CD4-positive, alpha-beta T cell treated with Interleukin-15 for 1 hour (primary cell): ENCODE results near the gene CDCA8.
"Not testable (repeated sequence)": the region's sequence is repeated elsewhere in the genome, so short reads cannot be mapped to it uniquely, and the experiment has no call there.

Experiments used
- DNase-seq: peaks from one replicate; pipeline ENCODE4 v3.0.0-alpha.2; 2020

CDCA8 gene

GRCh38 chr1:37676281-37677142 is 15.8 kb upstream of the CDCA8 start:
- no peak for DNase-seq

- DNase-seq, result no peak
Measured at GRCh38 chr1:37677143-37677439, 15.2 kb upstream of the CDCA8 start.

DNA sequence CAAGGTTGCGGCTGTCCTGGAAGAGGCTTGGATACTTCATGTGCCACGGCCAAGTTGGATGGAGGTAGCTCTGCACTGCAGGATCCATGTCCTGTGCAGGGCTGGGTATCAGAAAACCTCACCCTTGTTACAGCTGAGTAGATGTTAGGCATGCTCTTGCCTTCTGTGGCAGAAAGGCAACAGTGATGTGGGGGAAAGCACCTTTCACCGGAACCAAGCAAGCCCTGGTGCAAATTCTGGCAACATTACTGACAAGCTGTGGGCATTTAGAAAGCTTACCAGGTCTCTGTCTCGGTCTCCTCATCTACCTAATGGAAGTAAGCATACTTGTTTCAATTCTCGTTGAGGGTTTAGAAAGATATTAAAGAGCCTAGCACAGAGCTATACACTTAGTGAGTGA is 14.5 kb upstream of the CDCA8 start:
- no peak for DNase-seq

GRCh38 chr1:37680933-37681332 is 11.4 kb upstream of the CDCA8 start:
- no peak for DNase-seq

GRCh38 chr1:37682334-37682987 is 9.9 kb upstream of the CDCA8 start:
- peak; percentile 70 for DNase-seq

DNA sequence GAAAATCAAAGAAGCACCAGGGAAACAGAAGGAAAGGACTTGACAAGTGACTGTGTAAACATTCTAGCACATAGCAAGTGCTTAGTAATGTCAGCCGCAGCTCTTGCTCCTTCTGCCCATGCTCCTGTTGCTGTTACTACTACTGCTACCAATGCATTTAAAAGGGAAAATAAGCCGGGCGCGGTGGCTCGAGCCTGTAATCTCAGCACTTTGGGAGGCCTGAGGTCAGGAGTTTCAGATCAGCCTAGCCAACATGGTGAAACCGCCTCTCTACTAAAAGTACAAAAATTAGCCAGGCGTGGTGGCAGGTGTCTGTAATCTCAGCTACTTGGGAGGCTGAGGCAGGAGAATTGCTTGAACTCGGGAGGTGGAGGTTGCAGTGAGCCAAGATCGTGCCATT is 8.1 kb upstream of the CDCA8 start:
- not testable (repeated sequence) for DNase-seq

- no peak for DNase-seq
Measured at GRCh38 chr1:37685722-37686121, 6.6 kb upstream of the CDCA8 start.

DNA sequence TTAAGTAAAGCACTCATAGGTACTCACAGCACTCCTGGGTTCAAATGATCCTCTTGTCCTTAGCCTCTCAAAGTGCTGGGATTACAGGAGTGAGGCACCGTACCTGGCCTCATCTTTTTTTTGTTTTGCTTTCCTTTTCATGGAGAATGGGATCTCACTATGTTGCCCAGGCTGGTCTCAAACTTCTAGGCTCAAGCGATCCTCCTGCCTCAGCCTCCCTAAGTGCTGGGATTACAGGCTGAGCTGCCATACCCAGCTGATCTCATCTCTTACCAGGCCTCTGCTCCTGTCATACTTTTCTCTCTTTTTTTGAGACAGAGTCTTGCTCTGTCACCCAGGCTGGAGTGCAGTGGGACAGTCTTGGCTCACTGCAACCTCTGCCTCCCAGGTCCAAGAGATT is 4.6 kb upstream of the CDCA8 start:
- DNase-seq, result not testable (repeated sequence)

GRCh38 chr1:37688926-37689325 is 3.4 kb upstream of the CDCA8 start:
- DNase-seq, result no peak

DNA sequence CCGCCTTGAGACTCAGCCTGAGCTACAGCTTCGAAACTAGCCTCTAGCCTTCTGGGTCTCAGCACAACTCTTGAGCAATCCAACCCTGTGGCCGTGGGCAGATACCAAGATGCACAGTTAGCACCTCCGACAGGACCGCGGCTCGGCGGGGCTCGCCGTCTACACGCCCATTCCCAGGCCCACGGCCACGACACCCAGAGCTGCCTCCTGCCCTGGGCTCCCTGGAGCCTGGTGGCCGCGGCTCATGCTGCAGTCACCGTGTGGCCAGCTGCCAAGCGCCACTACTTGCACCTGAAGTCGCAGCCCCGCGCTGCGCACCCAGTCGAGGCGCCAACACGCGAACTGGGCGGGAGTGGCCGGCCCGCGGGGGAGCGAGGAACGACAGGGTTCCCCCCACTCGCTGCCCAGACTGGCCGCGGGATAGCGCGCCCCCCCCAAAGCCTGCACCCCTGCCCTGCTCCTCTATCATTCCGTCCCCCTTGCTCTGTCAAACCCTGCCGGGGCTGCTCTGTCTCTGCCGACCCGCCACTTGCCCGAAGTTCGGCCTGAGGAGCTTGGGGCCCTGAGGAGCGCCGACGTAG is 729 bp upstream of the CDCA8 start:
- DNase-seq, result no peak

DNA sequence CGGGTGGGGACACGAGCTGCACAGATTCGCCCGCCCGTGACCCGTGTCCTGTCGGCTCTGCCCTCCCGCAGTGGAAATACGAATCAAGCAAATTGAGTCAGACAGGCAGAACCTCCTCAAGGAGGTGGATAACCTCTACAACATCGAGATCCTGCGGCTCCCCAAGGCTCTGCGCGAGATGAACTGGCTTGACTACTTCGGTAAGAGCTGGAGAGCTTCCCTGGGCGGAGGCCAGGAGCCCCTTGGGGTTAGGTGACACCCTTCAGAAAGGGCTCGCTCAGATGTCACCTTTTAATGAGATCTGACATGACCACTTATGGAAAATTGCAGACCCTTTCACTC is 489 bp downstream of the CDCA8 start:
- no peak for DNase-seq

DNA sequence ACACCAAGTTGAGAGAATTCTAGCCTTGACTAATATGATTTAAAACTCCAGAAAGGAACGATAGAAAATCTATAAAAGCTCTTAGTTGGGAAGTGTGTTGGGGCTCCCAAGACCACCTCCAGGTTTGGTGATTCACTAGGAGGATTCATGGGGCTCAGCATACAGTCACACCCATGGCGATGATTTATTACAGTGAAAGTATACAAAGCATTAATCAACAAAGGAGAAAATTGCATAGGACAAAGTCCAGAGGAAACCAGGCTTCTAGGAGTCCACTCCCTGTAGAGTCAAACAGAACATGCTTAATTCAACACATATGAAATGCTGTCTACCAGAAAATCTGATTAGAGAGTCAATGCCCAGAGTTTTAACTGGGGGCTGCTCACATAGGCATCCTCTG is 4.8 kb downstream of the CDCA8 start:
- no peak for DNase-seq

DNA sequence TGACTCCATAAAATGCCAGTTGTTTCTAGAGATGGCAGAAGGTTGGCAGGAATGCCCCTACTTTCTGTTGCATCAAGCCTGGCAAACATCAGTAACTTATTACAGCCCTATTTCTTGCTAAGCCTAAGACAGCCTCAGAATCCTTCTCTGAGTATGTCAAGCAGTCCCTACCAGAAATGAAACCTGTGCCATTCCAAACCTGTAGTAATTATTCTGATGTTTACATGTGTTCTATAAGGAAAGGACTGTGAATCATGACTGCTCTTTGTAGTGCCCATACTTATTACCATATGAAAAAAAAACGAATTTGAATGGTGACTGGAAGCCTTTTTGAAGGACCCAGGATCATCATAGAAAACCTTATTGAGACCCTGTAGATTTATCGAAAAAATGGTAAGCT is 5.4 kb downstream of the CDCA8 start:
- no peak for DNase-seq

GRCh38 chr1:37699147-37699546 is 6.8 kb downstream of the CDCA8 start:
- DNase-seq, result no peak

DNA sequence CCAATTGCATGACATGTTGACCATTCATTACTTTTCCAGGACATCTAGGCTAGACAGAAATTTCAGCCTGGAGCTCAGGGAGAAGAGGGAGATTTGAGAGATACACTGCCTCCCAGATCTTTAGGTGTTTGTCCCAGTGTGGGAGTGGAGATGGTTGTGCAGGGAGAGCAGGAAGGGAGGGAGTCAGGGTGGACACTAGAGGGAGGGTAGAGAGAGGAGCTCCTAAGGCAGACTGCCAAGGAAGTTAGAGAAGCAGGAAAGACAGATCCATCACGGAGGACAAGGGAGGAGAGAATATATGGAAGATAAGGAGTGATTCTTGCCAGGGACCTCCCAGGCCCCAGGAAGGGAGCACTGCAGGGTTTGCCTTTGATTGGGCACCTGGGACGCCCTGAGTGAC is 8.7 kb downstream of the CDCA8 start:
- no peak for DNase-seq

- no peak for DNase-seq
Measured at GRCh38 chr1:37703061-37703460, 10.7 kb downstream of the CDCA8 start.

DNA sequence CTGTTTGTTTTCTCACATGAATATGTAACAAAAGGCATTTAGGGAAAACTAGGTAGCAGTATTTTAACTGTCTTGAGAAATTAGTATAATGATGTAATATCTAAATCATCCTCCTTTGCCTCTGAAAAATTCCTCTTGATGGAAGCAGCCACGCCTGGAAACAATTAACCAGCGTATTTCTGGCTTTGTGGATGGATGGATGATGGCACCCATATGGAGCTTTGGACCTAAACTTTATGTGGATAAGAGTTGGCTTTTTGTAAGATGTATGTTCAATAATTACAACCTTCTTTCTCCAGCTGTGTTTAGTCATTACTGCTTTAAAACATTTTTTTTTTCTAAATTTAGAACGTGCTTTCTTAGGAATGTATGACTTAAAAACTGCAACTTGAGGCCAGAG is 12.7 kb downstream of the CDCA8 start:
- no peak for DNase-seq

DNA sequence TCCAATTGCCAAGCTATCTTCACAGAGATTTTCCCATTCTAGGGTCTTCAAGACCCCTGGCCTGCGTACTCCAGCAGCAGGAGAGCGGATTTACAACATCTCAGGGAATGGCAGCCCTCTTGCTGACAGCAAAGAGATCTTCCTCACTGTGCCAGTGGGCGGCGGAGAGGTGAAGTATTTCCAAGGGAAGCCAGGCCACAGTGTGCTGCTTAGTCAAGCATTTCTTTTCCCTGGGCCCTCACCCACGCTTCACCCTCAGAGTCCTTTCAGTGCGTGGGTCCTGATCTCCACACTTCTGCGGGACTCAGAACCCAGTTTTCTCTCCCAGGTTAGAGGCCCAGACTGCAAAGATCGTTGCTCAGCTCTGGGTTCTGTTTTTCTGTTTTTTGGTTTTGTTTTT is 13.1 kb downstream of the CDCA8 start:
- DNase-seq, result no peak

DNA sequence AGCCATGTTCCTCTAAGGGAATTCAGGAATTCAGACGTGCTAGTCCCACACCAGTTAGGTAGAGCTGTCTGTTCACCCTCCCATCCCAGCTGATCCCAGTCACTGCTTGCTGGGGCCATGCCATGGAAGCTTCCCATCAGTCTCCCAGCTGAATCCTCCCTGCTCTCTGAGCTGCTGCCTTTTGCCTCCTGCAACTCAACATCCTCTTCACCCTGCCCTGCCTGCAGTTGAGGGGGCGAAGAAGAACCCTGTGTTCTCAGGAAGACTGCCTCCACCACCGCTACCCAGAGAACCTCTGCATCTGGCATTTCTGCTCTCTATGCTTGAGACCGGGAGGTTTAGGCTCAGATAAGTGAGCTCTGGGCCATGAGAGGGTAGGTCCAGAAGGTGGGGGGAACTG is 16.2 kb downstream of the CDCA8 start:
- DNase-seq, result no peak

GRCh38 chr1:37714226-37714625 is 21.9 kb downstream of the CDCA8 start:
- no peak for DNase-seq

DNA sequence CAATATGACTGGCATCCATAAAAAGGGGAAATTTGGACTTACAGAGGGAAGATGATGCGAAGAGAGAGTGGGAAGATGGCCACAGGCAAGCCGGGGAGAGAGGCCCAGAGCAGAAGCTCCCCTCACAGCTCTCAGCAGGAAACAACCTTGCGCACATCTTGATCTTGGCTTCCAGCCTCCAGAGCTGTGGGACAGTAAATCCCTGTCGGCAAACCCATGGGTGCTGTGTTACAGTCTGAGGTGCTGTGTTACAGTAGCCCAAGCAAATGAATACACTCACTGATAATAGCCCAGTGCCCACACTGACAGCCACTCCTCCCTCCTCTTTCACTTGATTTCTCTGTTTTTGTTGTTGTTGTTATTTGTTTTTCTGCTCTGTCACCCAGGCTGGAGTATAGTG is 22.4 kb downstream of the CDCA8 start:
- no peak for DNase-seq

DNA sequence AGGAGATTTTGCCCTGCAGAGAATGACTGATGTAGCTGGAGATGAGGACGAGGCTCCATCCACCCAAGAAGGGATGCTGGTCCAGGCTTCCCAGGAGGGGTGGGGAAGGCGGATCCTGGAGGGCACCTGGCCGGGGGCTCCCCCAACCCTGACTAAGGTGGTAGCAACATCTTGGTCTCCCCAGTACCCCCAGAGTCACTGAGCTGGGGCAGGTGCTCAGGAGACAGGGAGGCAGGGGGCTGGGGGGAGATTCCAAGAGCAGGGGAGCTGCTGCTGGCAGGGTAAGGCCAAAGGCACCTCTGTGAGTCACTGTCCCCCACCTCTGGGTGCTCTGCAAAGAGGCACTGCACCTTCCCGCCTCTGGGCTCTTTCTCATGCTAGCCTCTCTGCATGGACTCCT is 24.0 kb downstream of the CDCA8 start:
- DNase-seq, result no peak

GRCh38 chr1:37717631-37718030 is 25.3 kb downstream of the CDCA8 start:
- DNase-seq, result no peak

- no peak for DNase-seq
Measured at GRCh38 chr1:37718181-37718900, 26.0 kb downstream of the CDCA8 start.
